GM12878 (cell line): Measurements from ENCODE around the gene IL1RAPL1. TPM values are rescaled to one million over a fixed set of nuclear protein-coding genes. Genes with fewer than 3 reads are reported as not detected.

Source experiments
- IRF4 ChIP-seq: IDR thresholded peaks from 2 replicates; pipeline ENCODE4 v1.6.1; 2011; ENCODE audit warnings: low read depth, low read length
- MYC ChIP-seq: IDR thresholded peaks from 2 replicates; pipeline ENCODE4 v1.6.1; 2011; ENCODE audit warnings: mild to moderate bottlenecking, low read length, moderate library complexity, inconsistent platforms; ENCODE audit not compliant: insufficient read depth, insufficient replicate concordance, insufficient read length, severe bottlenecking
- NR2C2 ChIP-seq: IDR thresholded peaks from 2 replicates; pipeline ENCODE4 v1.6.1; 2011; ENCODE audit warnings: borderline replicate concordance, low read depth; ENCODE audit not compliant: control insufficient read depth, insufficient read length
- WRNIP1 ChIP-seq: IDR thresholded peaks from 2 replicates; pipeline ENCODE4 v1.6.1; 2011; ENCODE audit warnings: low read depth, low read length, improper control_type of control experiment, borderline replicate concordance
- polyA plus RNA-seq, 11 experiments: library from polyadenylated mRNA; depleted of rRNA in 4 of 11; unstranded in 6 of 11; stranded (reverse) in 5 of 11; fragments of >200 nt; fragmentation: Nextera tagmentation in 4 of 11; fragmentation: Illumina TruSeq in 1 of 11; extraction: Ambion mirVana in 4 of 11; extraction: Trizol in 1 of 11; gene quantifications; 1 replicate in 1 of 11; 2 replicates in 10 of 11; pipeline versions ENCODE4 v1.2.1 to v1.2.3, GENCODE V29; 2011 to 2016; ENCODE audit warnings: inconsistent platforms in 2 of 11, missing spikeins in 2 of 11, low read depth in 1 of 11
- total RNA-seq, 4 experiments: library from RNA; depleted of rRNA in 3 of 4; stranded (reverse); fragments of >200 nt in 3 of 4; fragmentation: Illumina TruSeq in 1 of 4; extraction: Trizol in 1 of 4; gene quantifications; 2 replicates each; pipeline versions ENCODE4 v1.2.1 to v1.2.3, GENCODE V29; 2013 to 2021
- TF ChIP-seq, protein P1 (sequence below): fragments of 450-650 bp; IDR thresholded peaks from 2 replicates; pipeline ENCODE4 v1.6.1; 2017; ENCODE audit warnings: low read depth, mild to moderate bottlenecking, moderate library complexity
- TF ChIP-seq, protein P2 (sequence below): fragments of 450-650 bp; formaldehyde crosslinking; IDR thresholded peaks from 2 replicates; pipeline ENCODE4 v1.4.0; 2020; ENCODE audit warnings: mild to moderate bottlenecking, moderate library complexity
- TF ChIP-seq, protein P3 (sequence below): fragments of 450-650 bp; IDR thresholded peaks from 2 replicates; pipeline ENCODE4 v1.6.1; 2018; ENCODE audit warnings: borderline replicate concordance, mild to moderate bottlenecking; ENCODE audit not compliant: partially characterized antibody

IL1RAPL1 gene
- total and polyA plus RNA-seq, 10 of the 15 experiments (the other 5 are each of a cell fraction or from before 2014, with no cell fraction given) = not detected

DNA sequence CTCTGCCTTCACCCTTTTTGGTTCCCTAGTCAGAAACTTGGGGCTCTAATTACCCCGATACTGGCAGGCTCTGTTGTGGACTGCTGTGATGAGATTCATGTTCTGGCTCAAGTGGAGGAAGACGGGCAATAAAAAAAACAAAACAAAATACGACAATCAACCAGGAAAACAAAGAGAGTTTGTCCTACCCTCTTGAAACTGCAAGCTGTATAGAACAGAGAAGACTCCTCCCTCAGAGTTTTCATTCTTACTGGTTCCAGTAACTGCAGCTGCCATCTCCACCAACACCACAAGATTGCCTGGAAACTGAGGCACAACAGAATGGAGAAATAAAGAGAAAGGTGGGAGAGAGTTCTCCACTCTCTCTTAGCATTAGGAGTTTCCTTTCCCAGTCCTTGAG lies 11.1 kb upstream of the IL1RAPL1 start (continued):
- TF ChIP-seq, protein P1, sequence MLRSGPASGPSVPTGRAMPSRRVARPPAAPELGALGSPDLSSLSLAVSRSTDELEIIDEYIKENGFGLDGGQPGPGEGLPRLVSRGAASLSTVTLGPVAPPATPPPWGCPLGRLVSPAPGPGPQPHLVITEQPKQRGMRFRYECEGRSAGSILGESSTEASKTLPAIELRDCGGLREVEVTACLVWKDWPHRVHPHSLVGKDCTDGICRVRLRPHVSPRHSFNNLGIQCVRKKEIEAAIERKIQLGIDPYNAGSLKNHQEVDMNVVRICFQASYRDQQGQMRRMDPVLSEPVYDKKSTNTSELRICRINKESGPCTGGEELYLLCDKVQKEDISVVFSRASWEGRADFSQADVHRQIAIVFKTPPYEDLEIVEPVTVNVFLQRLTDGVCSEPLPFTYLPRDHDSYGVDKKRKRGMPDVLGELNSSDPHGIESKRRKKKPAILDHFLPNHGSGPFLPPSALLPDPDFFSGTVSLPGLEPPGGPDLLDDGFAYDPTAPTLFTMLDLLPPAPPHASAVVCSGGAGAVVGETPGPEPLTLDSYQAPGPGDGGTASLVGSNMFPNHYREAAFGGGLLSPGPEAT = no peak
- TF ChIP-seq WRNIP1 = no peak
- TF ChIP-seq IRF4 = no peak
- TF ChIP-seq, protein P2, sequence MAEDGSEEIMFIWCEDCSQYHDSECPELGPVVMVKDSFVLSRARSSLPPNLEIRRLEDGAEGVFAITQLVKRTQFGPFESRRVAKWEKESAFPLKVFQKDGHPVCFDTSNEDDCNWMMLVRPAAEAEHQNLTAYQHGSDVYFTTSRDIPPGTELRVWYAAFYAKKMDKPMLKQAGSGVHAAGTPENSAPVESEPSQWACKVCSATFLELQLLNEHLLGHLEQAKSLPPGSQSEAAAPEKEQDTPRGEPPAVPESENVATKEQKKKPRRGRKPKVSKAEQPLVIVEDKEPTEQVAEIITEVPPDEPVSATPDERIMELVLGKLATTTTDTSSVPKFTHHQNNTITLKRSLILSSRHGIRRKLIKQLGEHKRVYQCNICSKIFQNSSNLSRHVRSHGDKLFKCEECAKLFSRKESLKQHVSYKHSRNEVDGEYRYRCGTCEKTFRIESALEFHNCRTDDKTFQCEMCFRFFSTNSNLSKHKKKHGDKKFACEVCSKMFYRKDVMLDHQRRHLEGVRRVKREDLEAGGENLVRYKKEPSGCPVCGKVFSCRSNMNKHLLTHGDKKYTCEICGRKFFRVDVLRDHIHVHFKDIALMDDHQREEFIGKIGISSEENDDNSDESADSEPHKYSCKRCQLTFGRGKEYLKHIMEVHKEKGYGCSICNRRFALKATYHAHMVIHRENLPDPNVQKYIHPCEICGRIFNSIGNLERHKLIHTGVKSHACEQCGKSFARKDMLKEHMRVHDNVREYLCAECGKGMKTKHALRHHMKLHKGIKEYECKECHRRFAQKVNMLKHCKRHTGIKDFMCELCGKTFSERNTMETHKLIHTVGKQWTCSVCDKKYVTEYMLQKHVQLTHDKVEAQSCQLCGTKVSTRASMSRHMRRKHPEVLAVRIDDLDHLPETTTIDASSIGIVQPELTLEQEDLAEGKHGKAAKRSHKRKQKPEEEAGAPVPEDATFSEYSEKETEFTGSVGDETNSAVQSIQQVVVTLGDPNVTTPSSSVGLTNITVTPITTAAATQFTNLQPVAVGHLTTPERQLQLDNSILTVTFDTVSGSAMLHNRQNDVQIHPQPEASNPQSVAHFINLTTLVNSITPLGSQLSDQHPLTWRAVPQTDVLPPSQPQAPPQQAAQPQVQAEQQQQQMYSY (CRISPR knock-in tag) = no peak
- TF ChIP-seq, protein P3, sequence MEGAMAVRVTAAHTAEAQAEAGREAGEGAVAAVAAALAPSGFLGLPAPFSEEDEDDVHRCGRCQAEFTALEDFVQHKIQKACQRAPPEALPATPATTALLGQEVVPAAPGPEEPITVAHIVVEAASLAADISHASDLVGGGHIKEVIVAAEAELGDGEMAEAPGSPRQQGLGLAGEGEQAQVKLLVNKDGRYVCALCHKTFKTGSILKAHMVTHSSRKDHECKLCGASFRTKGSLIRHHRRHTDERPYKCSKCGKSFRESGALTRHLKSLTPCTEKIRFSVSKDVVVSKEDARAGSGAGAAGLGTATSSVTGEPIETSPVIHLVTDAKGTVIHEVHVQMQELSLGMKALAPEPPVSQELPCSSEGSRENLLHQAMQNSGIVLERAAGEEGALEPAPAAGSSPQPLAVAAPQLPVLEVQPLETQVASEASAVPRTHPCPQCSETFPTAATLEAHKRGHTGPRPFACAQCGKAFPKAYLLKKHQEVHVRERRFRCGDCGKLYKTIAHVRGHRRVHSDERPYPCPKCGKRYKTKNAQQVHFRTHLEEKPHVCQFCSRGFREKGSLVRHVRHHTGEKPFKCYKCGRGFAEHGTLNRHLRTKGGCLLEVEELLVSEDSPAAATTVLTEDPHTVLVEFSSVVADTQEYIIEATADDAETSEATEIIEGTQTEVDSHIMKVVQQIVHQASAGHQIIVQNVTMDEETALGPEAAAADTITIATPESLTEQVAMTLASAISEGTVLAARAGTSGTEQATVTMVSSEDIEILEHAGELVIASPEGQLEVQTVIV = no peak
- TF ChIP-seq MYC = no peak
- TF ChIP-seq NR2C2 = no peak
